COLO829 (cell line): Measurements from ENCODE around the gene P2RY4.
A peak's percentile ranks its signal among the peaks of the same experiment; 100 is the strongest.
"Not testable (repeated sequence)": the region's sequence is repeated elsewhere in the genome, so short reads cannot be mapped to it uniquely, and the experiment has no call there.

Source experiments
- DNase-seq: peaks from one replicate; pipeline ENCODE4 v3.0.0; 2012; ENCODE audit warnings: low spot score

Gene P2RY4

DNA sequence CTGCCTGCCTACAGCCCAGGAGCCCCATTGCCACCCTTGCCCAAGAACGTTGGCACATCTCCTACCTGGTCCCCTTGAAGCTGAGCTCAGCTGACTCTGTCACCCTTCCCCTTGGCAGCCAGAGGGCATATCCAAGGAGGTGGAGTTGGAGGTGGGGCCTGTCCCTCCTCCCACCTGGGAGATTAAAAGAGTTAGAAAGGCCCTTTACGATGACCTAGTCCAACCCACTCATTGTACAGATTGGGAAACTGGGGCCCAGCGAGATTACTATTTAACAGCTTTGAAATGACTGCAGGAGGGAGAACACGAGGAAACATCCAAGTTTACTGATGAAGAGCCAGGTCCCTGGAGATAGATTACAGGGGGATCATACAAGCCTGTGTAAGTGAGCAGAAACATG lies at the start of gene P2RY4:
P2RY4 (minus strand) TSS at position 101 of the 400 bp plus-strand sequence. CDS start 580 bp downstream, outside the sequence.
- DNase-seq = no peak

DNA sequence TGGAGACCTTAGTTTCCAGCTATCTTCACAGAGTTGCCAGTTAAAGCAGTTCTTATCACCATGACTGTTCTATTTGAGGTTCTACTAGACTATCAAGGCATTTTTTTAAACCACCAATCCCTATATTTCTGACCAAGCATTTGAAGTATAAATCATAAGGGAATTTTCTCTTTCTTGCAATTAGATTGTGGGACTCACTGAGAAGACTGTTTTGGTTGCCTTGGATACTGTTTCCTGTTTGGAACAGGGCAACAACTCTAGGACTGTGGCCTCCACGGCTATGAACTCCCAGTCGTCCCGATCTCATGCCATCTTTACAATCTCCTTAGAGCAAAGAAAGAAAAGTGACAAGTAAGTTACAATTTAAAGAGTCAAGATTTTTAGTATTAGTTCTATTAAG lies 41.7 kb upstream of the P2RY4 start:
- no peak for DNase-seq

DNA sequence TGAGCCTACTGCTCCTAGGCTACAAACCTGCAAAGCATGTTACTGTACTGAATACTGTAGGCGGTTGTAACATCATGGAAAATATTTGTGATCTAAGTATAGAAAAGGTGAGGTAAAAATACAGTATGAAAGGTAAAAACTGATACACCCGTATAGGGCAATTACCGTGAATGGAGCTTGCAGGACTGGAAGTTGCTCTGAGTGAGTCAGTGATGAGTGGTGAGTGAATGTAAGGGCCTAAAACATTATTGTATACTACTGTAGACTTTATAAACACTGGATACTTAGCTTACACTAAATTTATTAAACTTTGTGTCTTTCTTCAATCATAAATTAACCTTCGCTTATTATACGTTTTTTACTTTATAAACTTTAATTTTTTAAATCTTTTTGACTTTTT lies 33.6 kb upstream of the P2RY4 start:
- no peak for DNase-seq

DNA sequence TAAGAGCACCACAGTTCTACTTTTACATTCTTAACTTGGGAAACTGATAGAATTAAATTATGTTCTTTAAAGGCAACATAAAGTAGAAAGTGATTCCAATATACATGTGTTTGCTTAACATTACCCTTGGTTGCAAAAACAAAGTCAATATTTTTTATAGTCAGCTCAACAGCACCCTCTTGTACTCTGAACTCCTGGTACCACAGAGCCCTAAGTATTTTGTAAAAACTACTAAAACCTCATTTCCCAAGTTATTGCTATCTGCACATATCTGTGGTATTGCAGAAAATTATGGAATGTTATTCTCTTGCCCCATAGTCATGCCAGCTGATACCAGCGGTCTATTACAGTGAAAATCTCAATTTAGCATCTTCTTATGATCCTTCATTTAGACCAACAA lies 32.8 kb upstream of the P2RY4 start:
- no peak for DNase-seq

DNA sequence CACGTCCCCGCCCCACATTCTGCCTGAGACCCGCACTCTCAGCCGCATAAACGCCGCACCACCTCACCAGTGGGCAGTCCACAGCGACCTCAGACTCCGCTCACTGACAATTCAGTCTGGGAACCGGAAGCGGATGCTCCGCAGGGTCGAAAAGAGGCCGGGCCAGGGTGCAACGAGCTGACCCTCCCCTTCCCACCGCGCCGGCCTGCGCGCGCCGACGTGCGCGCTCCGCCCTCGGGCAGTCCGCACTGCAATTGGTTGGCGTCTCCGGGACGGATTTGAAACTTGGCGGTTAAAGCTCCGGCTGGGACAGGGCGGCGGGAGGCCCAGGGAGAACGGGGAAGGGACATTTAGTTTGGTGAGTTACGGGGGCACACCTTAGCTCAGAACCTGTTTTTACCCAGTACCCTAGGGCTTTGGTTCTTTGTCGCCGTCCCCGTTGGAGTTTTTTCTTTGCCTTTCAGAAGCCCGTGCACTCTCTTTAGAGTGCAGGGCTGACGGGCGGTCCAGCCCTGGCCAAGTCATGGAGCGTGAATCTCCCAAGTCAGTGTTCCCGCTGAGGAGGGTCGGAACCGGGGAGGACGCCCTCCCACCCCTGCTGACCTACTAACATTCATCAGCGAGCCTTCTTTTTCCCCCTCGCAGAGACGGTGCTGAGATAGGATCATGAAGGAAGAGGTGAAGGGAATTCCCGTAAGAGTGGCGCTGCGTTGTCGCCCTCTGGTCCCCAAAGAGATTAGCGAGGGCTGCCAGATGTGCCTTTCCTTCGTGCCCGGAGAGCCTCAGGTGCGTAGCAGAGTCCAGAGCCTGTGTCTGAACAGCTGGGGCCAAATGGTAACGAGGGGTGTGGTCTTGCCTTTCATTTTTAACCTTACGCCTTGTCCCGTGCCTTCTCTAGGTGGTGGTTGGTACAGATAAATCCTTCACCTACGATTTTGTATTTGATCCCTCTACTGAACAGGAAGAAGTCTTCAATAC lies 30.1 kb upstream of the P2RY4 start, which contains the start of the genes KIF4A and PDZD11:
KIF4A (plus strand) TSS at position 312 of the 978 bp plus-strand sequence; CDS start at position 667, 355 bp downstream.
PDZD11 (minus strand) TSS at position 135 of the 978 bp plus-strand sequence. CDS start 586 bp downstream, outside the sequence.
- DNase-seq = peak; percentile 96

DNA sequence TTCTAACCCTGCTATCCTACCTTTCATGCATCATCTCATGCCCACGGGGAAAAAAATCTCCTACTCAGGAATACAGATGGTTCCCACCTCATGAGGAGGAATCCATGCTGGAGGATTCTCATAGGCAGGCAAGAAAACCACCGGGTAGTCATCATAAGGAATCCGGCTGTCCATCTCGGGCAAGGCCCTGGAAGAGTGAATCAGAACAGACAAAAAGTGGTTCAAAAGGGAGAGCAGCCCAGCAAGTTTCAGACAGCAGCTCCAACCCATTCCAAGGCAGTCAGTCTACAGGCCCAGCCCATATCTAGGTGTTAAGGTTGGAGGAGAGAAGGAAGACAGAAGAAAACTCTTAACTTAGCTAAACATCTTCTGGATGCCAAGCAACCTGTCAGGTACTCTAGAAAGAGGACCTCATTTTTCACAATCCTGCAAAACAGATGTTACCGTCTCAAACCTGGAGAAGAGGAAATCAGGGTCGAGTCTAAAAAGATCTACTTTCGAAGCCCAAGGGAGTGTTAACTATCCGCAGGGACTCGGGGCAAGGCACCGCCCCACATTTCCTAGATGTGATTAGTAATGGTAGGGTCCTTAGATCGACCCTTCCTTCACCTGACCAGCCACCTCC lies 29.3 kb upstream of the P2RY4 start:
- DNase-seq = peak; percentile 7

DNA sequence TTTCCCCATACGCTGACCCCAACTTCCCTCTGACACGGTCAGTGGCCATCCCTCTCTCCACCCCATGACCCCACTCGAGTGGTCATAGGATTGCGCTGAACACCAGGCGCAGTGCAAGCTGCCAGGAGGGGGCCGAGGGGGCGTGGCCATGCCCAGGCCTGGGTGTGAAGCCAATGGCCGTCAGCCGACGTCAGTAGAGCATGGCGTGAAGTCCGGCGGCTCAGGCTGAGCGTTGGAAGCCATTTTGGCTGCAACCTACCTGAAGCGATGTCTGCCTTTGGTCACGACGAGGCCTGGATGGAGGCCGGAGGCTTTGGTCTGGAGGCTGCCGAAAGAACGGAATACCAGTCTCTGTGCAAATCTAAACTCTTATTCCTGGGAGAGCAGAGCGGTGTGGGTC lies 21.9 kb upstream of the P2RY4 start, which contains the start of gene RAB41:
RAB41 (plus strand) TSS at position 222 of the 400 bp plus-strand sequence; CDS start at position 268, 46 bp downstream.
- DNase-seq = no peak

DNA sequence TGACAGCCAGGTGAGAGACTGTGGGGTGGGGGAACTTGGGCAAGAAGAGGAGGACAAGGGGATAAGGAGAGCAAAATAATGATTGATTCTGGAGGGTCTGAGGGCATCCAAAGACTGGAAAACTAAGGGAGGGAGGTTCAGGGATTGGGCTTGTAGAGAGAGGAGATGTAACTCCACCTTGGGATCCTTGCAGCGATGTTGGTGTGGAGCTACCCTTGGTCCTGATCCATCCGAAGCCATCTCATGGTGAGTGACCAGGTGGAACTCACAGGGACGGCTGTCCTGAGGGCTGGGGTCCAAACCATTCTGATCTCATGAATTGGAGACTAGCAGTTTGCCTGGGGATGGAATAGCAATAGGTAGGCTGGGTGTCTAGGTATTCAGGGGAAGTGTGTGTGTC lies 20.6 kb upstream of the P2RY4 start:
- no peak for DNase-seq

DNA sequence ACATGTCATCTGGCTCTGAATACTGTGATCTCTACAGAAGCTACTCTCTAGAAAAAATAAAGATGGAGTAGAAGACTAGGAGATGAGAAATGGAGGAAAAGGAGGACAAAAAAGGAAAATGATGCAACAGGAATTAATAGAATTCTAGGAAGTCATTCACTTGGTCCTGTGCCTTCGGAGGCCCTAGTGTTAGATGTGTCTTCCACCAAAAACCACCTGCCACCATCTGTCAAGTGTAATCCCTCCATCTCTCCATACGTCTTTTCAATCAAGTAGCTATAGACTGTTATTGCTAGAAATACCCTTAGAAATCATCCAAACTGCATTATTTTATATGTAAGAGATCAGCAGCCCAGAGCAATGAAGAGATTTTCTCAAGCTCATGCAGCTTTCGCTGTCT lies 19.1 kb upstream of the P2RY4 start:
- DNase-seq = no peak

DNA sequence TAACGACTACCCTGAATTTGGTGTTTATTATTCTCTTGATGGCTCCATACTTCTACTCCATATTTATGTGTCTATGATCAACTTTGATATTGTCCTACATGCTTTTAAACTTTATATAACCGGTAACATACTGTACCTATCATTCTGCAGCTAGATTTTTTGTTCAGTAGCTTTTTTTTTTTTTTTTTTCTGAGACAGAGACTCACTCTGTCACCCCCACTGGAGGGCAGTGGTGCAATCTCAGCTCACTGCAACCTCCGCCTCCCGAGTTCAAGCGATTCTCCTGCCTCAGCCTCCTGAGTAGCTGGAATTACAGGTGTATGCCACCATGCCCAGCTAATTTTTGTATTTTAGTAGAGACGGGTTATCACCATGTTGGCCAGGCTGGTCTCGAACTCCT lies 14.0 kb upstream of the P2RY4 start:
- not testable (repeated sequence) for DNase-seq

DNA sequence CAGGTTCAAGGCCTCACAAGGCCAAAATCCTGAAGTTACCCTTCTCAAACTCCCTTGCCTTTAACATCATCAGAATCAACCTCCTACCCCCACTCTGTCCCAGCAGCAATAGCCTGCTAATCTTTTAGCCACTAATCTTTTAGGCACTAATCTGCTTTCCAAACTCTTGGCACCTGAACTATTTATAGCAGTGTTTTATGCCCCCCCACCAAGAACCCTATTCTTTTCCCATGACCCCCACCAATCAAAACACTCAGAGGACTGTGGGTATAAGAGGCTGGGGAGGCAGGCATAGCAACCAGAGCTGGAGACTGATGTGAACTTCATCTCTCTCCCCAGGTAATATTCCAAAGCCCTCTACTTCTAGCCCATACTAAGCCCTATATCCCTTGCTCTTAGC lies 8.0 kb upstream of the P2RY4 start, which contains the start of gene ARR3:
ARR3 (plus strand) TSS at position 301 of the 400 bp plus-strand sequence. CDS start 1,052 bp downstream, outside the sequence.
- DNase-seq = no peak

DNA sequence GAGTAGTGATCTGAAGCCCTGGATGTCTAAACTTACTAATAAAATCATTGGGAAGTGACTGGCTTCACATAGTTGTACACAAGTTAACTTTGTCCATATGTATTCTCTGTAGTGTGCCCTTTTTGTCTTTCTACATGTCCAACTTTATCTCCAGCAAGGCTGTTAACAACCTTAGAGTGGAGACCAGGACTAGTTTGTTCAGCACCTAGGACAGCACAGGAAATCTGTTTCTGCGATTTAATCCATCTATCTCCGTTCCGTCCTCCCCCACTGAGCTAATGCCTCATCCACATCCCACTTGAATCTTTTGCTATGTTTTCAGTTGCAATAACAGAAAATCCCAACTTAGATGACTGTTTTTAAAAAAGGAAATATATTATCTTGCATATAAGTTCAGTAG lies 4.8 kb upstream of the P2RY4 start:
- DNase-seq = peak; percentile 5

DNA sequence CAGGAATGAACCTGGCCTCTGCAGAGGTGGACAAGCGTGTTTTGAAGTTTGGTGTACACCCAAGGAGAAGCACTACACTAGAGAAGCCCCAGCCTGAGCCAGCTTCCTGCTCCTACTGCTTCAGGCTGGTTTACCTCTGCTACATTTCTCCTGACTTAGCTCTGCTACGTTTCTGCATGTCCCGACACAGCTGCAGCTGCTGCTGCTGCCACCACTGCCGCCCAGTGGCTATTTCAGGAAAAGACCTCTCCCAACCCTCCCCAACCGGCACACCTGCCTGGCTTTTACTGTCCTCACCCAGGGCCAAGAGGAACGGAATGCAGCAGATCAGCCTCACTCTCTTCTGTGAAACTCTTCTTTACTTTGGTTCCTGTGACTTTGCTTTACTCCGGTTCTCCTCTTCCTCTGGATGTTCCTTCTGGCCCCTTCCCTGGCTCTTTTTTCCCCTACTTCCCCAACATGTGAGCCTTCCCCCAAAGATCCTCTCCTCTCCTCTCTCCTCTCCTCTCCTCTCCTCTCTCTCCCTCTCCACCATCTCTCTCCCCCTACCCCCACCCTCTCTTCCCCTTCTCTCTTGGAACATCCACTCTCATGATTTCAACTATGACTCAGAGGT lies 3.1 kb upstream of the P2RY4 start:
- peak; percentile 28 for DNase-seq

DNA sequence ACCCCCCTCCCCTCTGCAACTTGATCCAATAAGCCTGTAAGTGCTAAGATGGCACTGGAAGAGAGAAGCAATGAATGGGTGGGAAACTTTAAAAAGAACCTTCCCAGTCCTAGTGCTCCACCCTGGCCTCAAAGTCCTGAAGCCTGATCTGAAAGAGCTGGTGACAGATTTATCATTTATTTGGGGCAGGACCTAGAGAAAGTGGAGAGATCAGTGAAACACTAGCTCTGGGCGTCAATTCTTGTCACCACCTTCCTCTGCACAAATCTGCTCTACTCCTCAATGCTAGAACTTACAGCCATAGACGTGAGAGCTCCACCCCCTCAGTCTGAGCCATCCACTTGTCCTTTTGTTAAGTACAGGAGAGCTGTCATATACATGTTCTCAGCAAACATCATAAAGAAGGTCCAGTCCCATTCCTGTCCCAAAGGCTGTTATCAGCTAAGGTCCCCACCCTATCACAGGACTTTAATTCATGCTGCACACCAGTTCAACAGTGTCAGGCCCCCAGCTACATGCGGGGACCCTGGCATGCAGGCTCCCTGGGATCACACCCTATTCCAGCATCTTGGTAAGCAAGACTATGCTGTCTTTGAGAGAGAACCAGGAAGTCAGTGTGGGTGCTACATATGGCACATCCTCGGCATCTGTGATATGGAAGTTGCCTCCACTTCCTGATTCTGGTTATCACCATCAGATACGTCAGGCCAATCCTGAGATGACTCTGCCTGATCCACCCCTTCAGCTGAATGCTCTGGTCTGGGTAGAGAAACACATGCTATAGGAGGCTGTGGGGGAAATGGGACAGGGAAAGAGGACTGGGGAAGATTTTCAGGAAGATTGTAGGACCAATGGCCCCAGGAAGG lies 2.3 kb downstream of the P2RY4 start:
- no peak for DNase-seq

DNA sequence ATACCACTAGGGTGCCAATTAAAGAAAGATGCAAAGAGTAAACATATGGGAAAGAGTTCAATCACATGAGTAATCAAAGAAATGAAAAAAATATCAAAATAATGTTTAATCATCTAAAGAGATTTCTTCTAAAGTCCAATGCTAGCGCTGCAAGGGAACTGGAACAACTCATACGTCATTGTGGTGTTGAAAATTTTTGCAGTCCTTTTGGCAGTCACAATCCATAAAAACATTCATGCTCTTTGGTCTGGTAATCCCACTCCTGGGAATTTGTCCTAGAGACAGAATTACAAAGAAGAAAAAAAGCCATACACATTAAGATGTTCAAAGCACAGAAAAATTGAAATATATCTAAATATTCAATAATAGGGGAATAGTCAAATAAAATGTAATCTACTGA lies 4.6 kb downstream of the P2RY4 start:
- DNase-seq = no peak

DNA sequence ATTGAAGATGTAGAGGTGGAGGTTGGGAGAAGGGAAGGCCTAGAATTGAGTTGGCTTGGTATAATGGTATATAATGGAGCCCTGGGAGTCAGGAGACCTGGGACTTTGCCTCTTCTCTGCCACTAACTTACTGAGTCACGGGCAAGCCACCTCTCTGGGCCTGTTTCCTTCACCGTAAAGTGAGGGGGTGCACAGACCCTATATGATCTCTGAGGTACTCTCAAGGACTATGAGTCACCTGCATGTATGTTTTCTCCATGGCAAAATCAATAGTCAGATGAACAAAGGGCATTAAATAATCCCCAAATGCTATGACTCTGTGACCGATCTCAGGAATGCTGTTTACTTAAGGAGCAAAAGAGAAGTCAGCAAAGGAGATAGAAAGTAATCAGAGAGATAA lies 5.1 kb downstream of the P2RY4 start:
- no peak for DNase-seq

DNA sequence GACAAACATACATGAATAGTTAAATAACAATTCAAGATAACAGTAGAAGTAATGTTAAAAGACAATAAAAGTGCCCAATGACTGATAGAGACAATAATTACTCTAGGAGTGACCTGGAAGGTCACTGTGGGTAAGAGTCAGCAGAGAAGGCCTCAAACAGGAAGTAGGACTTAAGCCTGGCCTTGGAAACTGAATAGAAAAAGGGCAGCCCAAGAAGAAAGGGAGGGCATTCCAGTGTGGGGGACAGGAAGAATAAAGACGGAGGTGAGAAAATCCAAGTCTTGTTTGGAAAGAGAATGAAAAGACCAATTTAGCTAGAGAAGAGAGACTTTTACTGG lies 6.0 kb downstream of the P2RY4 start:
- DNase-seq = no peak

DNA sequence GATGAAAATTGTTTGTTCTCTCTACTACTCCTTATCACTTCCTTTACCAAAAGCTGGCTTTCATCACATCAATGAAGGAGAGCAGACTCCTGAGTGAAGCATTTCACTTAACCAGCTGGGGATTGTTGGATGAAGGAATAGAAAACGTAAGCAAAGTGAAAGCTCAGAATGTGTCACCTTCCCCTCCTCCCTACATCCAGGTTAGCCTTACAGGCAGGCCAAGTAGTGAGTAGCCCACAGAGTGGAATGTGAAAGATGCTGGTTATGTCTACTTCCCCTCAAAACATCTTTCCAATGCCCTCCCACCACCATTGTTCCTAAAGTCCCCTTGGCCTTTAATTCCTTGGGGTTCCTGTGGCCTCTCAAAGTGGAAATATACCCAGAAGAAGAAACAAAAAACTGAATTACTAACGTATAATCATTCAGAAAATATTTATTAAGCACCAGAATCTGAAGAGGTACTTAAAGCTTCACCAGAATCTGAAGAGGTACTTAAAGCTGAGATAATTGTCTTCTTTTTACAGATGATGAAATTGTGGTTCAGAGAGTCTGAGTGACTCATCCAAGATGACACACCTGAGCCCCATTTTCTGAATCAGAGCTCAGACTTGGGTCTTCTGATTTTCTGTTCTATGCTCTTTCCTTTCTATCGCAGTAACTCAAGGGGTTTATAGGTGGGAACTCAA lies 6.5 kb downstream of the P2RY4 start:
- DNase-seq = no peak

DNA sequence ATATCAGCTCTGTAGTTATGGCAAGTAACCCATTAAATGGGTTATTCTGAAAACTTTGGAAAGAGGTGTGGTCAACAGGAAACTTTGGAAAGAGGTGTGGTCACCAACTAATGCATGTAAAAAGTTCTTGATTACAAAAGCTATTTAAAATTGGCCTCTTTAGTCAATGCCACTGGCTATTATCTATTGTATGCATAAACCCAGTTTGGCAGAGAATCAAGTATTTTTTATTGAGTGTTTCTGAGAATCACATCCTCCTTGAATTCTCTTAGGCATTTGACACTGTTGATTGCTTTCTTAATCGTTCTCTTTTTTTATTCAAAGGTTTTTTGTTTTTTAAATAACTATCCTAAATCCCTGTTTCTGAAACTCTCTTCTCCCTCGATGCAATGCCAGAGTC lies 7.5 kb downstream of the P2RY4 start:
- no peak for DNase-seq

DNA sequence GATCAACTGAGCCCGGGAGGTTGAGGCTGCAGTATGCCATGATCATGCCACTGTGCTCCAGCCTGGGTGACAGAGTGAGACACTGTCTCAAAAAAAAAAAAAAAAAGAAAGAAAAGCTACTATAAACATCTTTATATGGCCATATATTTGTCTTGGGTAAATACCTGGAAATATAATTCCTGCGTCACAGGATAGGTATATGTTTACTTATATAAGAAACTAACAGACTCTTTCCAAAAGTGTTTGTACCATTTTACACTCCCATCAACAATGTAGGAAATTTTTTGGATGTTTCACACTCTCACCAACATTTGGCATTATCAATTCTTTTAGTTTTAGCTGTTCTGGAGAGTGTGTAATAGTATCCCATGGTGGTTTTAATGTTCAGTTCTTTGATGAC lies 12.8 kb downstream of the P2RY4 start:
- DNase-seq = no peak

DNA sequence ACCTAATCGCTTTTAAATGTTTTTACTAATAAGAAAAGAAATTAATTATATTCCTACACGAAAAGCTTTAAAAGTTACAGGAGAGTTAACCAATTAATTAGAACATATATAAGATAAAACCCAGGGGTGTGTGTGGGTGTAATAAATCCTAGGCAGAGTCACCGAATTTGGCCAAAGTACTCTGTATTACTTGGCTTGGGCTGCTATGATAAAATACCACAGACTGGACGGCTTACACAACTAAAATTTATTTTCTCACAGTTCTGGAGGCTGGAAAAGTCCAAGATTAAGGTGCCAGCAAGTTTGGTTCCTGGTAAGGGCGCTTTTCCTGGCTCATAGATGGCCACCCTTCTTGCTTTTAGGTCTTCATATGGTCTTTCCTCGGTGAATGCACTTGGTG lies 15.1 kb downstream of the P2RY4 start:
- DNase-seq = no peak
